SH-SY5Y (cell line): Measurements from ENCODE around the gene ABCD1.

Experiments
- GATA2 ChIP-seq: IDR thresholded peaks from 2 replicates; pipeline ENCODE4 v1.6.1; 2011; ENCODE audit warnings: mild to moderate bottlenecking, low read depth, low read length
- GATA3 ChIP-seq: IDR thresholded peaks from 2 replicates; pipeline ENCODE4 v1.6.1; 2011; ENCODE audit warnings: low read depth, mild to moderate bottlenecking, low read length, moderate library complexity

Gene ABCD1

DNA sequence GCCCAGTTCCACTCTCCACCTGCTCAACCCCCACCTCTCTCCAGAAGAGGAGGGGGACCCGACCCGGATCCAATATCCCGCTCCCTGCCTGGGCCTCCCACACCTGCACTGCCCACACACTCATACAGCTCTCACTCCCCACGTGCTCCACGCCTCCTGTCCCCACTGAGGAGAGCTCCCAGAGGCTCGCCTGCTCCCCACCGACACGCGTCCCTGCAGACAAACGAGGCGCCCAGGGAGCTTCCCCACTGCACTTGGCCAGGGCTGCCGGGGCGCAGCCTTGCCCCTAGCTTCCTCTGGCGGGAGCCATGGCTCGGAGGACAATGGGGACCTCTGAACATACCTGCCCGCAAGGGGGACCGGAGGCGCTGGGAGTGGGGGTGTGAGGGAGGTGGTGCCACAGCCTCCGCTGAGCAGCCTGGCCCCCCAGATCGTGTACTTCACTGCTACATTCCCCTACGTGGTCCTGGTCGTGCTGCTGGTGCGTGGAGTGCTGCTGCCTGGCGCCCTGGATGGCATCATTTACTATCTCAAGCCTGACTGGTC, 32.0 kb upstream of the ABCD1 start:
- TF ChIP-seq GATA3: no peak
- no peak for TF ChIP-seq GATA2

DNA sequence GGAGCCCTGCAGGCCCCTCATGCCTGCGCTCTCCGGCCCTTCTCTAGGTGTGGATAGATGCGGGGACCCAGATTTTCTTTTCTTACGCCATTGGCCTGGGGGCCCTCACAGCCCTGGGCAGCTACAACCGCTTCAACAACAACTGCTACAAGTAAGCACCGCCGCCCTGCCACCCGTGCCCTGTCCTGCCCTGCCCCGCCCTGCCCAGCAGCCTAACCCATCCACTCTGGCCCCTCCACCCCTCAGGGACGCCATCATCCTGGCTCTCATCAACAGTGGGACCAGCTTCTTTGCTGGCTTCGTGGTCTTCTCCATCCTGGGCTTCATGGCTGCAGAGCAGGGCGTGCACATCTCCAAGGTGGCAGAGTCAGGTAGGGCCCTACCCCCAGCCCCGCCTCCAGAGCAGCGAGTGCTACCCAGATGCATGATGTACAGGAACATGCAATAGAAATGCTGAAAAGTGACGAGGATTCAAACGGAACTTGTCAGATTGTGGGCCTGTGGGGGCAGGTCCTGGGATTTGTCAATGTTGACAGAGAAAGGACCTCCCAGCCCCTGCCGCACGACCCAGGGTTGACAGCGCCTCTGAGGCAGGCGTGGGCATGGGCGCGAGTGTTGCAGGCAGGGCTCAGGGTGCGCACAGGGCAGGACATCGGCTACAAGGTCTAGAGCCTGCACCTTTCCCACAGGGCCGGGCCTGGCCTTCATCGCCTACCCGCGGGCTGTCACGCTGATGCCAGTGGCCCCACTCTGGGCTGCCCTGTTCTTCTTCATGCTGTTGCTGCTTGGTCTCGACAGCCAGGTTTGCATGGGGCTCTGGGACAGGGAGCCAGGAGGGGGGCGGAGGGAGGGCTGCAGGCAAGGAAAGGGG, 31.2 kb upstream of the ABCD1 start:
- no peak for TF ChIP-seq GATA3
- TF ChIP-seq GATA2: no peak

DNA sequence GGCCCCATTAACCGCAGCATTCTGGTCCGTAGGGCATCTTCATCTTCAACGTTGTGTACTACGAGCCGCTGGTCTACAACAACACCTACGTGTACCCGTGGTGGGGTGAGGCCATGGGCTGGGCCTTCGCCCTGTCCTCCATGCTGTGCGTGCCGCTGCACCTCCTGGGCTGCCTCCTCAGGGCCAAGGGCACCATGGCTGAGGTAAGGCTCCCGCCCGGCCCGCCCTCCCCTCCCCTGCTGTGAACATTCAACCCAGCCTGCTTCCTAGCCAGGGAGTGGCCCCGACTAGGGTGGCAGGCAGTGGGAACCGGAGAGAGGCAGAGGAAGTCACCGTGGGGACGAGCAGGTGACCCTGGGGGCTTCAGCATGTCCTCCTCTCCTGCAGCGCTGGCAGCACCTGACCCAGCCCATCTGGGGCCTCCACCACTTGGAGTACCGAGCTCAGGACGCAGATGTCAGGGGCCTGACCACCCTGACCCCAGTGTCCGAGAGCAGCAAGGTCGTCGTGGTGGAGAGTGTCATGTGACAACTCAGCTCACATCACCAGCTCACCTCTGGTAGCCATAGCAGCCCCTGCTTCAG, 29.9 kb upstream of the ABCD1 start:
- TF ChIP-seq GATA2 (no peak), GATA3 (no peak)

DNA sequence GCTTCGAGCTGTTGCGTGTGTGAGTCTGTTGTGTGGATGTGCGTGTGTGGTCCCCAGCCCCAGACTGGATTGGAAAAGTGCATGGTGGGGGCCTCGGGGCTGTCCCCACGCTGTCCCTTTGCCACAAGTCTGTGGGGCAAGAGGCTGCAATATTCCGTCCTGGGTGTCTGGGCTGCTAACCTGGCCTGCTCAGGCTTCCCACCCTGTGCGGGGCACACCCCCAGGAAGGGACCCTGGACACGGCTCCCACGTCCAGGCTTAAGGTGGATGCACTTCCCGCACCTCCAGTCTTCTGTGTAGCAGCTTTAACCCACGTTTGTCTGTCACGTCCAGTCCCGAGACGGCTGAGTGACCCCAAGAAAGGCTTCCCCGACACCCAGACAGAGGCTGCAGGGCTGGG, 28.6 kb upstream of the ABCD1 start:
- TF ChIP-seq GATA3 (no peak), GATA2 (no peak)

DNA sequence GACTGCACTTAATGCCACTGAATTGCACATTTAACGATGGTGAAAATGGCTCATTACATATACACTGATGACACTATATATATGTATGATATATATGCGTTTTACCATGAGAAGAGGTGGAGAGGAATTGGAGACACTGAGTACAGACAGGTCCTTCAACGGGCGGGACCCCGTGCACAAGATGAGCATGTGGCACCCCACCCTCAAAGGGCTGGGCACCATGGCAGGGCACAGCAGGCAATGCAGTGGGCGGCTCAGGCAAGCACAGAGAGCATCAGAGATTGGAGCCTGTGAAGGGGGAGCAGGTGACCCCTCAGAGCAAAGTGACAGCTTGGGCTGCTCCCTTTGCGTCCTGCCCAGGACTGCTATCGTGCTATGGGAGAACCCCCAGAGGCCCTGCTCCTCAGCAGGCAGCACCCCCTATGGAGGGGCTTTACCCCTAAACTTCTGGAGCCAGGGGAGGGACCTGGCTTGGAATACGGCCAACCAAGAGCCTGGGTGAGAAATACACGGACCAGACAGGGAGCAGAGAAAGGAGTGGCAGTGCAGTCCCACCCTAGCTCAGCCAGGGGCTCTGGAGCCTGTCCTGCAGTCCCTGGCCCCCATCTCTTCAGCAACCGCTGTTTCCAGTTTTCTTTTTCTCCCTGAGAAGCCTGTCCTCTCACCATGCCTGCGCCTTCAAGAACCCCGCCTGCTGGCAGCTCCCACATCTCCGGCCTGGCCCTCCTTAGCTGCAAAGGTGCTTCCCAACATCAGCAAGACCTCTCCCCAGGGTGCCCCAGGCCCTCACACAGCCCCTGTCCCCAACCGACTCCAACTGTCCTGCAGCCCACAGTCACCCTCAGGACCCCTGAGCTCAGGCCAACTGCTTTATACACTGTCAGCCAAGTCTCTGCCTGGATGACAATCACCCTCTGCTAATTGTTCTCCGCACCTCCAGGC, 26.5 kb upstream of the ABCD1 start:
- TF ChIP-seq GATA2: no peak
- no peak for TF ChIP-seq GATA3

DNA sequence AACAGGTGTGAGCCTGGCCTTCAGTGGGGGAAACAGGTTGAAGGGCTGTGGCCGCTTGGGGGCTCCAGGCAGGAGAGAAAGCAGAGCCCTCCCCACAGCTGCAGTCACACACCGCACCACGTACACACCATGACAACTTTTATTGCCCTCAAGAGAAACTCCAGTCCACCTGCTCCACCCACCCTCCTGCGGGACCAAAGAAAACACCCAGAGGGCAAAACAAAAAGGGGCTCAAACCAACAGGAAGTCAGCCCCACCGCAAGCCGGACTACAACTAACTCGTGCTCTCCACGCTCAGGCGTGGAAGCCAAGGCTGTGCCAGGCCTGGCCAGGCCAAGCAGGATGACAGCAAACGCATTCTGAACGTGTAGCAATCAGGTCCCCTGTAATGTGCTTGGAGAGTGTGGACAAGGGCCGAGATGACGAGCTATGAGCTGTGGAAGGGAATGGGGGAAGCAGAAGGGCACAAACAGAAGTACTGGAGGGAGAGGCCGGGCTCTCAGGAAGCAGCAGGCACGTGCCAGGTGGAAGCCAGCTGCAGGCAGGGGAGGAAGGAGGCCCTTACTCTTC, 24.2 kb upstream of the ABCD1 start:
- TF ChIP-seq GATA3 (no peak), GATA2 (no peak)

DNA sequence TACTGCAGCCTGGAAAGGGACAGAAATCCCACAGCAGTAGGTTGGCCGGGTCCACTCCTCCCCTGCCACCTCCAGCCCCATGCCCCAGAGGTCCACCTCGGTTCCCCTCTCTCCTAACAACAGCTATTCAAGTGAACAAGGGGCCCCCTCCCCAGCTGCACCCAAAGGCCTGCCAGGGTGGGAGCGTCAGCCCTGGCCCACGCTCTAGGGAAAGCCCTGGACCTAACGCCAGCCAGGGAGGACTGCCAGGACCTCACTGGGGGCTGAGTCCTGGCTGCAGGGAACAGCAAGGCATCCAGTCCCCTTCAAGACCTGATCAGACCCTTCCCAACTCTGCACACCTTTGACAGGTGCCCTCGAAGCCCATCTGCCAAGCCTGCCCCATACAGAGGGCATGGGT, 23.7 kb upstream of the ABCD1 start:
- TF ChIP-seq GATA2 (no peak), GATA3 (no peak)

DNA sequence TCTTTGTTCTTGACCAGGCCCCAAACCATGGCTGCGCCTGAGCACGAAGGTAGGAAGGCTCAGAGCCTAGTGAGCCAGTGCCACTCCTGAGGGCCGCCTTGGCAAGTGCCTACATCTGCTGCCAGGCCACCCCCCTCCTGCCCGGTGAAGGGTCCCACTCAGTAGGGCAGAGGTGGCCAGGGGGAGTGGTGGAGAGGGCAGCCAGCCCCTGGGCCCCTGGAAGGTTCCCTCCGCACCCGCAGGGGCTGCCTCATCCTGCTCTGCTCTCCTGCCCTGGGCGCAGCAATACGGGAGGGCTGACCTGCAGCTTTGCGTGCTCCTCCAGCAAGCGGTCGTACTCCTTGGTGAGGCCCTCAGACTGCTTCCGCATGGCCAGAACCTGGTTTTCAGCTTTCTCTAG, 22.9 kb upstream of the ABCD1 start:
- TF ChIP-seq GATA3: no peak
- no peak for TF ChIP-seq GATA2

DNA sequence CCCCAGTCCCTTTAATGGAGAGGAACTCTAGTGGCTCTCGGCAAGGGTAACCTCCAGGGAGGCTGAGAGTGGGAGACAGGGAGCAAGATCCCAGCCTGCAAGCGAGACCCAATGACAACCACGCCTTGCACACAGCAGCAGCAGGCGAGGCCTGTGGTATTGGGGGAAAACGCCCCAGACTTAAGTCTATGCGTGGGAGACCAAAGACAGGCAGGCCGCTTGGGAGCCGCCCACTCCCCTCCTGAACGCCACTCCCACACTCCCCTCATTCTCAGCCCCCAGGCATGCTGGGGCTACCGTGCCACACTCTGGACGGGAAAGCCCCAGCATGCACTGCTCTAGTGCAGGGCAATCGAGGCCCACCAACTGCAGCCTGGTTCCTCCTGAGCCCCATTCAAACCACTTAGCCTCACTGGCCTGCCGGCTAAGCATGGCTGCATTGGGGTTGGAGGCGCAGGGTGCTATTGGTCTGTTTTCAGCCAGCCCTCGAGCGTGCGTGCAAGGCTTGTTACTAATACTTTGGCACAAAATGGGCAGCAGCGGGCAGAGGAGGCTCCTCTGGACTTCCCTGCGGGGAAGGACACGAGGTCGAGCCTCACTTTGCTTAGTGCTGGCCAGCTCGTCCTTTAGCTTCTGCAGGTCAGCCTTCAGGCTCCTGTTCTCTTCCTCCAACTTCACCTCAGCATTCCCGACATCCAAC, 22.2 kb upstream of the ABCD1 start:
- TF ChIP-seq GATA2 (no peak), GATA3 (no peak)

DNA sequence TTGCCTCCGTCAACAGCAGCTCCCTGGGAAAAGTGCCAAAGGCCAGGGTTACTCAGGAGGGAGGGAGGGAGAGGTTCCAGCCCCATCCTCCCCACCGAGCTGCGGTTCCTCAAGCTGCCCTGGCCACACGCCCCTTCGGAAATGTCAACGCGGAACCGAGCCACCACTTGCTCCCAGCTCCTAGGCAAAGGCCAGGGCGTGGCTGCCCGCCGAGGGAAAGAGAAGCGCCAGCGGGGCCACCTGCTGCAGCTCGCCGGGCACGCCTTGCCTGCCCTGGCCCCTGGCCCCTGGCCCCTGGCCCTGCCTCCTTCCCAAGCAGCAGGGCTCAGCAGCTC, 21.7 kb upstream of the ABCD1 start:
- TF ChIP-seq GATA3 (no peak), GATA2 (no peak)

DNA sequence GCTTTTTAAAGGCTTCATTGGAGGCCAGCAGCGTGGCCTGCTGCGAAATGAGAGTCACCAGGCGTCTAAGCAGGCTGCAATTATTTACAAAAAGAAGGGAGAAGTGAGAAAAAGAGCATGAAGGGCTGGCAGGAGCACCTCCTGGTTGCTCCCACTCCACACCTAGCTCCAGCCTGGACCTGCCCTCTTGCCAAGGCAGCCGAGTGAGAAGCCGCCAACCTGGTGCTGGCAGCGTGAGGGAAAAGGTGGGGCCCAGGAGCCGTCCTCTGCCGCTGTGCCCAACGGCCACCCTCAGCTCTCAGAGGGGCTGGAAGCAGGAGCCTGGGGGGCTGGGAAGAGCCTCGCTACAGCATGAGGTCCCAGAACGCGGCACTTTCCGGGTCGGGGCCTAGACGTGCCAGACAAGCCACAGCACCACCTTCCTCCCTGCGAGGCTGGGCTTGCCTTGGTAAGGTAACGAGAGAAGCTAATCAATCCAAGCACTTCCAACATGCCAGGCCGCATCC, 20.6 kb upstream of the ABCD1 start:
- TF ChIP-seq GATA2: no peak
- TF ChIP-seq GATA3: no peak

DNA sequence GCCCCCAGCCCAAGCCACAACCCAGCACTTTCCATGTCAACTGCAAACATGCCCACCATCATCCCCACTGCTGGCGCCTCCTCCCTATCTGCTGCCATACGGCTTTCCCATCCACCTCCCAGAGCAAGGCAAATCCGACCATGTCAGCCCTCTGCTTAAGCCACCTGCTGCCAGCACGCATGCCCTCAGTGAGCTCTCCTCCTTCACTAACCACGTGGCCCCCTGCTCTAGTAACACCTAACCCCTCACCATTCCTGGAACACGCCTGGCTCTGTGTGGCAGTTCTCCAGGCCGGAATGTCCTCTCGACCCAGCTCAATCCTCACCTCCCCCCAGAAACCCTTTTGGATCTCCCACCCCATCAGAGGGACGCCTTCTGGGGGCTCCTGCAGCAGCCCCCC, 17.9 kb upstream of the ABCD1 start:
- TF ChIP-seq GATA2 (no peak), GATA3 (no peak)

DNA sequence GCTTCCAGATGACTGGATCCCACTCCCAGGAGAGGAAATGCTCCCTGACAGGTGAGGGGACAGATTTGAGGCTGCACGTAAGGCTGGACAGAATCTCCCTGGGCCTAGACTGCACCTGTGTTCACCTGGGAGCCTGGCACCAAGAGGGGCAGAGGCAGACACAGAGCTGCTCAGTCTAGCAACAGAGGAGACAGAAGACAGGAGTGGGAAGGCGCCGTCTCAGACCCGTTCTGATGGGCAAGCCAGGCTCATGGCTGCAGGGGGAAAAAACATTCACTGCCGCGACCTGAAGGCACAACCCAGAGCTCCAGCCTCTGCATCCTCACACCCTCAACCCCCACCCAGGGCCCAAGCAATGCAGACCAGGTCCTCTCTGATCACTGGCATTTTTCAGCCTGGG, 17.2 kb upstream of the ABCD1 start:
- TF ChIP-seq GATA2: no peak
- TF ChIP-seq GATA3: no peak
